HEK293 (cell line): Measurements from ENCODE around the gene ANKRD33B.

Source experiments
- CTCF ChIA-PET: fragments of 350-600 bp; formaldehyde crosslinking; extraction: SDS; loops from one replicate; lab custom pipeline; 2021; ENCODE audit warnings: antibody characterized with exemption; lab: Yijun Ruan, JAX
- POLR2A ChIA-PET: fragments of 300-600 bp; formaldehyde crosslinking; extraction: SDS; loops from one replicate; lab custom pipeline; 2020; ENCODE audit warnings: antibody characterized with exemption, inconsistent platforms; lab: Yijun Ruan, JAX
- H3K27ac ChIP-seq: fragments of 200-500 bp; sonication (Bioruptor generic); 2 replicates; pipeline ENCODE4 v1.5.1; 2014; ENCODE audit warnings: low read depth, low read length, control low read depth, inconsistent platforms; ENCODE audit errors: extremely low read depth
- H3K36me3 ChIP-seq, 2 experiments: fragments of 200-500 bp in 1 of 2; sonication (Bioruptor generic) in 1 of 2; 1 replicate in 1 of 2; 2 replicates in 1 of 2; pipeline ENCODE4 v1.5.1; 2014 to 2017; ENCODE audit warnings: inconsistent platforms in 2 of 2, low read length in 2 of 2; ENCODE audit not compliant: control insufficient read depth in 2 of 2, insufficient read depth in 1 of 2
- H3K4me1 ChIP-seq: fragments of 200-500 bp; sonication (Bioruptor generic); 2 replicates; pipeline ENCODE4 v1.5.1; 2014; ENCODE audit warnings: mild to moderate bottlenecking, low read length, inconsistent platforms; ENCODE audit not compliant: control insufficient read depth, insufficient read depth
- H3K4me3 ChIP-seq: 2 replicates; pipeline ENCODE4 v1.5.1; 2011; ENCODE audit warnings: low read depth, mild to moderate bottlenecking, control low read depth, low read length, moderate library complexity
- H3K9me3 ChIP-seq: fragments of 200-500 bp; sonication (Bioruptor generic); 2 replicates; pipeline ENCODE4 v1.5.1; 2014; ENCODE audit warnings: low read depth, low read length, inconsistent platforms; ENCODE audit not compliant: control insufficient read depth, insufficient read depth
- BCL11A ChIP-seq: fragments of 450-650 bp; formaldehyde crosslinking; IDR thresholded peaks from 2 replicates; pipeline ENCODE4 v1.5.1; 2016; ENCODE audit warnings: low read depth, missing biosample characterization, missing genetic modification characterization
- GLI4 ChIP-seq: fragments of 450-650 bp; formaldehyde crosslinking; IDR thresholded peaks from 2 replicates; pipeline ENCODE4 v1.5.1; 2016; ENCODE audit warnings: missing biosample characterization, missing genetic modification characterization
- OVOL3 ChIP-seq: fragments of 450-650 bp; formaldehyde crosslinking; IDR thresholded peaks from 2 replicates; pipeline ENCODE4 v1.5.1; 2016; ENCODE audit warnings: missing biosample characterization, missing genetic modification characterization
- SETDB1 ChIP-seq: IDR thresholded peaks from one replicate; pipeline ENCODE4 v1.6.1; 2017; ENCODE audit warnings: mild to moderate bottlenecking, low read length, moderate library complexity, mixed read lengths; ENCODE audit not compliant: insufficient read length
- SP7 ChIP-seq: fragments of 450-650 bp; formaldehyde crosslinking; IDR thresholded peaks from 2 replicates; pipeline ENCODE4 v1.5.1; 2016; ENCODE audit warnings: missing biosample characterization, missing genetic modification characterization
- ZBTB17 ChIP-seq: fragments of 450-650 bp; formaldehyde crosslinking; IDR thresholded peaks from 2 replicates; pipeline ENCODE4 v1.5.1; 2016; ENCODE audit warnings: missing biosample characterization, missing genetic modification characterization
- ZBTB8A ChIP-seq: fragments of 450-650 bp; formaldehyde crosslinking; IDR thresholded peaks from 2 replicates; pipeline ENCODE4 v1.5.1; 2016; ENCODE audit warnings: missing biosample characterization, missing genetic modification characterization
- ZFP41 ChIP-seq: fragments of 450-650 bp; formaldehyde crosslinking; IDR thresholded peaks from 2 replicates; pipeline ENCODE4 v1.5.1; 2016; ENCODE audit warnings: missing biosample characterization, missing genetic modification characterization, borderline replicate concordance
- ZNF114 ChIP-seq: fragments of 450-650 bp; formaldehyde crosslinking; IDR thresholded peaks from 2 replicates; pipeline ENCODE4 v1.5.0; 2017; ENCODE audit warnings: missing biosample characterization, missing genetic modification characterization
- ZNF133 ChIP-seq: fragments of 450-650 bp; formaldehyde crosslinking; IDR thresholded peaks from 2 replicates; pipeline ENCODE4 v1.5.1; 2016; ENCODE audit warnings: missing biosample characterization, missing genetic modification characterization
- ZNF146 ChIP-seq: fragments of 450-650 bp; formaldehyde crosslinking; IDR thresholded peaks from 2 replicates; pipeline ENCODE4 v1.5.1; 2016; ENCODE audit warnings: missing biosample characterization, missing genetic modification characterization
- ZNF202 ChIP-seq: fragments of 450-650 bp; formaldehyde crosslinking; IDR thresholded peaks from 2 replicates; pipeline ENCODE4 v1.5.1; 2016; ENCODE audit warnings: missing biosample characterization, missing genetic modification characterization, borderline replicate concordance
- TF ChIP-seq, protein P1 (sequence below): fragments of 450-650 bp; formaldehyde crosslinking; IDR thresholded peaks from 2 replicates; pipeline ENCODE4 v1.5.1; 2016; ENCODE audit warnings: missing biosample characterization, missing genetic modification characterization
- TF ChIP-seq, protein P2 (sequence below): fragments of 450-650 bp; formaldehyde crosslinking; IDR thresholded peaks from 2 replicates; pipeline ENCODE4 v1.5.1; 2016; ENCODE audit warnings: missing biosample characterization, missing genetic modification characterization
- TF ChIP-seq, protein P3 (sequence below): fragments of 450-650 bp; formaldehyde crosslinking; IDR thresholded peaks from 2 replicates; pipeline ENCODE4 v1.5.1; 2016; ENCODE audit warnings: missing biosample characterization, missing genetic modification characterization
- TF ChIP-seq, protein P4 (sequence below): fragments of 450-650 bp; formaldehyde crosslinking; IDR thresholded peaks from 2 replicates; pipeline ENCODE4 v1.5.1; 2017; ENCODE audit warnings: missing biosample characterization, missing genetic modification characterization
- TF ChIP-seq, protein P5 (sequence below): fragments of 450-650 bp; formaldehyde crosslinking; IDR thresholded peaks from 2 replicates; pipeline ENCODE4 v1.5.1; 2016; ENCODE audit warnings: missing biosample characterization, missing genetic modification characterization

The ANKRD33B gene

DNA sequence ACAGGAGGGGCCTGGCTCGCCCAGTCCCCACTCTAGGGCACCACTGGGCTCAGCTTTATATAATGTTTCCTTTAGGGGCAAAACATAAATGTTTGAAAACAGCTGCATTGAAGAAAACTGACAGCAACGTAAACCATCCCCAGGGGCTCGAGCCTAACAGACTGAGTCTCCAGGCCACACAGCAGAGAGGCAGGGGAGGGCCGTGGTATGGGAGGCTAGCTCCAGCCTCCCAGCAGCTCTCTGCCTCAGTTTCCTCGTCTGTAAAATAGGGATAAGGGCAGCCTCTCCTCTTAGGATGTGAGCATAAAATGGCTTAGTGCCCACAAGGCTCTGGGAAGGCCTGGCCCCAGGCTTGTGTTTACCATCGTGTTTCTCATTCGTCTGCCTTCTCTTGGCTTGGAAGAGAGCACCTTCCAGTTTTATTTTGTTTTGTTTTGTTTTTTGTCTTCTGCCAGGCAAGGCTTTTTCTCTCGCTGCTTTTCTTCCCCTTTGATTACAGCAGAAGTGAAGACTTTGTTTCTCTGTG, 2.7 kb downstream of the ANKRD33B start:
- no peak for TF ChIP-seq BCL11A (tag by site-specific recombination)
- TF ChIP-seq ZNF133: no peak
- TF ChIP-seq ZBTB8A: peak; percentile 11; the same call in 1 of the 2 replicates
- TF ChIP-seq, protein P1, sequence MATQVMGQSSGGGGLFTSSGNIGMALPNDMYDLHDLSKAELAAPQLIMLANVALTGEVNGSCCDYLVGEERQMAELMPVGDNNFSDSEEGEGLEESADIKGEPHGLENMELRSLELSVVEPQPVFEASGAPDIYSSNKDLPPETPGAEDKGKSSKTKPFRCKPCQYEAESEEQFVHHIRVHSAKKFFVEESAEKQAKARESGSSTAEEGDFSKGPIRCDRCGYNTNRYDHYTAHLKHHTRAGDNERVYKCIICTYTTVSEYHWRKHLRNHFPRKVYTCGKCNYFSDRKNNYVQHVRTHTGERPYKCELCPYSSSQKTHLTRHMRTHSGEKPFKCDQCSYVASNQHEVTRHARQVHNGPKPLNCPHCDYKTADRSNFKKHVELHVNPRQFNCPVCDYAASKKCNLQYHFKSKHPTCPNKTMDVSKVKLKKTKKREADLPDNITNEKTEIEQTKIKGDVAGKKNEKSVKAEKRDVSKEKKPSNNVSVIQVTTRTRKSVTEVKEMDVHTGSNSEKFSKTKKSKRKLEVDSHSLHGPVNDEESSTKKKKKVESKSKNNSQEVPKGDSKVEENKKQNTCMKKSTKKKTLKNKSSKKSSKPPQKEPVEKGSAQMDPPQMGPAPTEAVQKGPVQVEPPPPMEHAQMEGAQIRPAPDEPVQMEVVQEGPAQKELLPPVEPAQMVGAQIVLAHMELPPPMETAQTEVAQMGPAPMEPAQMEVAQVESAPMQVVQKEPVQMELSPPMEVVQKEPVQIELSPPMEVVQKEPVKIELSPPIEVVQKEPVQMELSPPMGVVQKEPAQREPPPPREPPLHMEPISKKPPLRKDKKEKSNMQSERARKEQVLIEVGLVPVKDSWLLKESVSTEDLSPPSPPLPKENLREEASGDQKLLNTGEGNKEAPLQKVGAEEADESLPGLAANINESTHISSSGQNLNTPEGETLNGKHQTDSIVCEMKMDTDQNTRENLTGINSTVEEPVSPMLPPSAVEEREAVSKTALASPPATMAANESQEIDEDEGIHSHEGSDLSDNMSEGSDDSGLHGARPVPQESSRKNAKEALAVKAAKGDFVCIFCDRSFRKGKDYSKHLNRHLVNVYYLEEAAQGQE (tag by site-specific recombination): no peak
- TF ChIP-seq, protein P2, sequence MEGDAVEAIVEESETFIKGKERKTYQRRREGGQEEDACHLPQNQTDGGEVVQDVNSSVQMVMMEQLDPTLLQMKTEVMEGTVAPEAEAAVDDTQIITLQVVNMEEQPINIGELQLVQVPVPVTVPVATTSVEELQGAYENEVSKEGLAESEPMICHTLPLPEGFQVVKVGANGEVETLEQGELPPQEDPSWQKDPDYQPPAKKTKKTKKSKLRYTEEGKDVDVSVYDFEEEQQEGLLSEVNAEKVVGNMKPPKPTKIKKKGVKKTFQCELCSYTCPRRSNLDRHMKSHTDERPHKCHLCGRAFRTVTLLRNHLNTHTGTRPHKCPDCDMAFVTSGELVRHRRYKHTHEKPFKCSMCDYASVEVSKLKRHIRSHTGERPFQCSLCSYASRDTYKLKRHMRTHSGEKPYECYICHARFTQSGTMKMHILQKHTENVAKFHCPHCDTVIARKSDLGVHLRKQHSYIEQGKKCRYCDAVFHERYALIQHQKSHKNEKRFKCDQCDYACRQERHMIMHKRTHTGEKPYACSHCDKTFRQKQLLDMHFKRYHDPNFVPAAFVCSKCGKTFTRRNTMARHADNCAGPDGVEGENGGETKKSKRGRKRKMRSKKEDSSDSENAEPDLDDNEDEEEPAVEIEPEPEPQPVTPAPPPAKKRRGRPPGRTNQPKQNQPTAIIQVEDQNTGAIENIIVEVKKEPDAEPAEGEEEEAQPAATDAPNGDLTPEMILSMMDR (tag by site-specific recombination): no peak
- TF ChIP-seq, protein P3, sequence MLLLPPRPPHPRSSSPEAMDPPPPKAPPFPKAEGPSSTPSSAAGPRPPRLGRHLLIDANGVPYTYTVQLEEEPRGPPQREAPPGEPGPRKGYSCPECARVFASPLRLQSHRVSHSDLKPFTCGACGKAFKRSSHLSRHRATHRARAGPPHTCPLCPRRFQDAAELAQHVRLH: no peak
- CTCF ChIA-PET: interaction anchor here (0.9 to 2.4 kb wide), 2 partner anchors 10 to 61 kb away, joined by 3 to 13 read pairs; no protein-coding TSS in a partner anchor
- POLR2A ChIA-PET: interaction anchor here (0.6 to 1.5 kb wide), 3 partner anchors 16 to 35 kb away, joined by 3 read pairs; no protein-coding TSS in a partner anchor
- Histone ChIP-seq H3K4me1 (peaks cover 9% of the 10 kb centered on the region; the same call in 1 of the 2 replicates), H3K36me3 (no peaks in the 10 kb centered on the region), H3K4me3 (no peak overlapping the region), H3K27ac (0 out of 2 replicates have a peak overlapping the region, but pooled peaks have one; percentile 13), H3K9me3 (no peaks in the 10 kb centered on the region)

DNA sequence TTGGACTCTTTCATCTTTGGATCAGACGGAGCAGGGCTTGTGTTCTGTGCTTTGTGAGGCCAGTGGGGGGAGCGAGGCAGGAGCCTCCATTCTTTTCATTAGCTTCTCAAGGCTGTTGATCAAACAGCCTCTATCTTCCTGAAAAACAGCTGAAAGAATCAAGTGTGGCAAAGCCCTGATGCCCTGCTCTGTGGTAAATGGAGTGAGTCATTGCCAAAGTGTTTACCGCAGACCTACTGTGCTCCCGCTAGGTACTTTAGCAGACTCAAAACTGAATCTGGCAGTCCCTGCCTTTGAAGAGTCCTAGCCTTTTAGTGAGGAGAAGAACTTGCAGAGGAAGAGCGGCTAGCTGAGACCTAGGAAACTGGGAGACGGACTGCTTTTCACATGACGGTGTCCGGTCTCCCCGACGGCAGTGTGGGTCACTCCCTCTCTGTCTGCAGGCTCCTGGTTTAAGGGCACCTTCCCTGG, 3.3 kb downstream of the ANKRD33B start:
- TF ChIP-seq, protein P4, sequence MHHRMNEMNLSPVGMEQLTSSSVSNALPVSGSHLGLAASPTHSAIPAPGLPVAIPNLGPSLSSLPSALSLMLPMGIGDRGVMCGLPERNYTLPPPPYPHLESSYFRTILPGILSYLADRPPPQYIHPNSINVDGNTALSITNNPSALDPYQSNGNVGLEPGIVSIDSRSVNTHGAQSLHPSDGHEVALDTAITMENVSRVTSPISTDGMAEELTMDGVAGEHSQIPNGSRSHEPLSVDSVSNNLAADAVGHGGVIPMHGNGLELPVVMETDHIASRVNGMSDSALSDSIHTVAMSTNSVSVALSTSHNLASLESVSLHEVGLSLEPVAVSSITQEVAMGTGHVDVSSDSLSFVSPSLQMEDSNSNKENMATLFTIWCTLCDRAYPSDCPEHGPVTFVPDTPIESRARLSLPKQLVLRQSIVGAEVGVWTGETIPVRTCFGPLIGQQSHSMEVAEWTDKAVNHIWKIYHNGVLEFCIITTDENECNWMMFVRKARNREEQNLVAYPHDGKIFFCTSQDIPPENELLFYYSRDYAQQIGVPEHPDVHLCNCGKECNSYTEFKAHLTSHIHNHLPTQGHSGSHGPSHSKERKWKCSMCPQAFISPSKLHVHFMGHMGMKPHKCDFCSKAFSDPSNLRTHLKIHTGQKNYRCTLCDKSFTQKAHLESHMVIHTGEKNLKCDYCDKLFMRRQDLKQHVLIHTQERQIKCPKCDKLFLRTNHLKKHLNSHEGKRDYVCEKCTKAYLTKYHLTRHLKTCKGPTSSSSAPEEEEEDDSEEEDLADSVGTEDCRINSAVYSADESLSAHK: peak; percentile 41; the same call in 1 of the 2 replicates
- TF ChIP-seq ZBTB17 (tag by site-specific recombination): no peak
- POLR2A ChIA-PET: interaction anchor here (1.3 to 1.5 kb wide), 3 partner anchors 16 to 214 kb away, joined by 3 to 5 read pairs (median 4); partner anchors contain the start of gene MARCHF6
- CTCF ChIA-PET: interaction anchor here (0.6 to 2.4 kb wide), 3 partner anchors 9 to 60 kb away, joined by 3 to 13 read pairs (median 3); no protein-coding TSS in a partner anchor
- H3K36me3 ChIP-seq: no peaks in the 10 kb centered on the region
- H3K4me1 ChIP-seq: peaks cover 9% of the 10 kb centered on the region; the same call in 1 of the 2 replicates
- H3K27ac ChIP-seq: no peak overlapping the region
- H3K9me3 ChIP-seq: no peaks in the 10 kb centered on the region
- H3K4me3 ChIP-seq: no peak overlapping the region

DNA sequence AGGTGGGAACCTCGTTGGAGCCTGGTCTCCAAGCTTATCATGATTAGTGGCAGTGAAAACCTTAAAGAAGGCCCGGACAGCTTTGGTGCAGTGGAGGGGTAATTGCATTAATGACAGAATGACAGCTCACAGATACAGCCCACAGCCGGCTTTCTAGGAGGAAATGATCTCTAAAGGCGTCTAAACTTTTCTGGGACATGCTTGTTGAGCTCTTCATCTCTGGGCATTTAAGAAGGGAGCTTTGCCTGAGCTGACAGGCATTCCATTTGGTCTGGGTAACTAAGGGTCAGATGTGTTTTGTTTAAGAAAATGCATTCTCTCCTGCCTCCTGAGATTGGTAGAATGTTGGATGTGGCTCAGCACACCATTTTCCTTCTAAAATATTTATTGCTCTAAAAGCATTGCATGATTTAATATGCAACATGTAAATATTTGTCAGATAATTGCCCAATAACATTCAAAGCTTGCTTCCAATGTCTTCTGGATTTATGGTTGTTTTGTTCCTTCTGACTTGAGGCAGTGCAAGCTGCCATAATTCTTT, 4.0 kb downstream of the ANKRD33B start:
- Histone ChIP-seq H3K9me3 (no peaks in the 10 kb centered on the region), H3K27ac (no peak overlapping the region), H3K4me1 (peaks cover 9% of the 10 kb centered on the region; the same call in 1 of the 2 replicates), H3K36me3 (no peaks in the 10 kb centered on the region), H3K4me3 (no peak overlapping the region)
- POLR2A ChIA-PET: interaction anchor here (0.8 to 1.5 kb wide), 4 partner anchors 17 to 214 kb away, joined by 3 to 5 read pairs (median 4); partner anchors contain the start of gene MARCHF6
- CTCF ChIA-PET: interaction anchor here (0.6 to 2.4 kb wide), 3 partner anchors 9 to 60 kb away, joined by 3 to 13 read pairs (median 3); no protein-coding TSS in a partner anchor
- TF ChIP-seq SP7 (tag by site-specific recombination): no peak
- TF ChIP-seq ZNF202 (tag by site-specific recombination): no peak
- TF ChIP-seq ZFP41 (tag by site-specific recombination): no peak
- no peak for TF ChIP-seq SETDB1
- TF ChIP-seq, protein P5, sequence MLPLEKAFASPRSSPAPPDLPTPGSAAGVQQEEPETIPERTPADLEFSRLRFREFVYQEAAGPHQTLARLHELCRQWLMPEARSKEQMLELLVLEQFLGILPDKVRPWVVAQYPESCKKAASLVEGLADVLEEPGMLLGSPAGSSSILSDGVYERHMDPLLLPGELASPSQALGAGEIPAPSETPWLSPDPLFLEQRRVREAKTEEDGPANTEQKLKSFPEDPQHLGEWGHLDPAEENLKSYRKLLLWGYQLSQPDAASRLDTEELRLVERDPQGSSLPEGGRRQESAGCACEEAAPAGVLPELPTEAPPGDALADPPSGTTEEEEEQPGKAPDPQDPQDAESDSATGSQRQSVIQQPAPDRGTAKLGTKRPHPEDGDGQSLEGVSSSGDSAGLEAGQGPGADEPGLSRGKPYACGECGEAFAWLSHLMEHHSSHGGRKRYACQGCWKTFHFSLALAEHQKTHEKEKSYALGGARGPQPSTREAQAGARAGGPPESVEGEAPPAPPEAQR (tag by site-specific recombination): no peak
- no peak for TF ChIP-seq ZNF146 (tag by site-specific recombination)
- no peak for TF ChIP-seq OVOL3
- no peak for TF ChIP-seq ZNF114 (tag by site-specific recombination)
- TF ChIP-seq, protein P2 (tag by site-specific recombination): no peak
- TF ChIP-seq GLI4 (tag by site-specific recombination): no peak
